D721Med (cell line): ENCODE data around the gene OR51E2.
"Not testable (repeated sequence)": the region's sequence is repeated elsewhere in the genome, so short reads cannot be mapped to it uniquely, and the experiment has no call there.

Source experiments
- DNase-seq: peaks from one replicate; pipeline ENCODE4 v3.0.0; 2011; ENCODE audit warnings: low spot score; ENCODE audit not compliant: insufficient read length
- FAIRE-seq: peaks from 2 replicates; lab custom pipeline; 2011; peaks lifted over from hg19 to GRCh38; lab: Jason Lieb, UNC
- CTCF ChIP-seq: IDR thresholded peaks from 2 replicates; pipeline ENCODE4 v1.5.1; 2012; ENCODE audit warnings: mild to moderate bottlenecking, control low read depth; ENCODE audit not compliant: insufficient read depth; ENCODE audit errors: missing control alignments

Gene OR51E2

GRCh38 chr11:4697585-4697984, at the start of gene OR51E2:
Gene OR51E2, minus strand, starts transcription at chr11:4697853. Its CDS starts 15,142 bp downstream, at chr11:4682711.
- no peak for TF ChIP-seq CTCF
- DNase-seq, result no peak
- no peak for FAIRE-seq

GRCh38 chr11:4740735-4741134, 43.1 kb upstream of the OR51E2 start:
- no peak for TF ChIP-seq CTCF
- FAIRE-seq, result no peak
- DNase-seq, result no peak

- FAIRE-seq, result no peak
- DNase-seq, result no peak
- TF ChIP-seq CTCF, result no peak
These were observed 29.5 kb upstream of the OR51E2 start for GRCh38 chr11:4727171-4727570.

GRCh38 chr11:4722616-4723534, 25.2 kb upstream of the OR51E2 start:
- FAIRE-seq, DNase-seq: not testable (repeated sequence)

- FAIRE-seq (no peak), DNase-seq (no peak)
- no peak for TF ChIP-seq CTCF
These were observed 16.6 kb upstream of the OR51E2 start for GRCh38 chr11:4714300-4714699.

GRCh38 chr11:4713241-4713640, 15.6 kb upstream of the OR51E2 start:
- FAIRE-seq, result no peak
- DNase-seq, result no peak
- no peak for TF ChIP-seq CTCF

GRCh38 chr11:4704790-4705334, 7.2 kb upstream of the OR51E2 start:
- DNase-seq, result no peak
- TF ChIP-seq CTCF, result no peak
- FAIRE-seq, result no peak
